Neural cell (in vitro differentiated cells): ENCODE data around the gene ZNF772. TPM values are rescaled to one million over a fixed set of nuclear protein-coding genes. Genes with fewer than 3 reads are reported as not detected.
A peak's percentile ranks its signal among the peaks of the same experiment; 100 is the strongest.
"Not testable (repeated sequence)": the region's sequence is repeated elsewhere in the genome, so short reads cannot be mapped to it uniquely, and the experiment has no call there.

Experiments used
- H2AFZ ChIP-seq: fragments of 200-600, 300-800 bp; sonication (generic), shearing (Covaris generic); 2 replicates; pipeline ENCODE4 v1.6.0; 2014; ENCODE audit warnings: low read depth, mild to moderate bottlenecking, antibody characterized with exemption, low read length, moderate library complexity
- H3F3A ChIP-seq: fragments of 200-600 bp; shearing (Covaris generic); 2 replicates; pipeline ENCODE4 v1.6.1; 2016; ENCODE audit warnings: mild to moderate bottlenecking, moderate library complexity, mixed read lengths, antibody characterized with exemption, low read length; ENCODE audit not compliant: insufficient read depth, poor library complexity, severe bottlenecking
- H3K27ac ChIP-seq: fragments of 200-600, 300-800 bp; sonication (generic), shearing (Covaris generic); 2 replicates; pipeline ENCODE4 v1.5.1; 2014; ENCODE audit warnings: mild to moderate bottlenecking, low read length, moderate library complexity
- H3K27me3 ChIP-seq: fragments of 300-800, 200-600 bp; sonication (generic), shearing (Covaris generic); 2 replicates; pipeline ENCODE4 v1.6.0; 2014; ENCODE audit warnings: mild to moderate bottlenecking, low read depth, low read length, moderate library complexity; ENCODE audit not compliant: insufficient read depth
- H3K36me3 ChIP-seq: fragments of 300-800, 200-600 bp; sonication (generic), shearing (Covaris generic); 2 replicates; pipeline ENCODE4 v1.5.1; 2014; ENCODE audit warnings: mild to moderate bottlenecking, antibody characterized with exemption, low read length, moderate library complexity; ENCODE audit not compliant: insufficient read depth
- H3K4me2 ChIP-seq: fragments of 300-800, 200-600 bp; sonication (generic), shearing (Covaris generic); 2 replicates; pipeline ENCODE4 v1.6.0; 2014; ENCODE audit warnings: mild to moderate bottlenecking, low read length
- H3K4me3 ChIP-seq: fragments of 300-800, 200-600 bp; sonication (generic), shearing (Covaris generic); 2 replicates; pipeline ENCODE4 v1.5.1; 2014; ENCODE audit warnings: mild to moderate bottlenecking, low read length, moderate library complexity
- H3K79me2 ChIP-seq: fragments of 200-600 bp; shearing (Covaris generic); replicated peaks from 2 replicates; pipeline ENCODE4 v1.6.0; 2014; ENCODE audit warnings: mild to moderate bottlenecking, low read length, moderate library complexity; ENCODE audit not compliant: insufficient read depth
- H3K9ac ChIP-seq: fragments of 300-800, 200-600 bp; sonication (generic), shearing (Covaris generic); 2 replicates; pipeline ENCODE4 v1.6.1; 2016; ENCODE audit warnings: mild to moderate bottlenecking, low read length, mixed read lengths
- H3K9me2 ChIP-seq: fragments of 200-600 bp; shearing (Covaris generic); 2 replicates; pipeline ENCODE4 v1.6.1; 2016; ENCODE audit warnings: mild to moderate bottlenecking, low read length, mixed read lengths; ENCODE audit not compliant: insufficient read depth
- H3K9me3 ChIP-seq: fragments of 200-600, 300-800 bp; sonication (generic), shearing (Covaris generic); 2 replicates; pipeline ENCODE4 v1.6.1; 2016; ENCODE audit warnings: mild to moderate bottlenecking, mixed run types, low read length, moderate library complexity, mixed read lengths
- H4K20me1 ChIP-seq: fragments of 200-600 bp; shearing (Covaris generic); 2 replicates; pipeline ENCODE4 v1.6.1; 2016; ENCODE audit warnings: mild to moderate bottlenecking, mixed run types; ENCODE audit not compliant: insufficient read depth
- MXI1 ChIP-seq: fragments of 450-650 bp; conservative IDR thresholded peaks from 2 replicates; pipeline ENCODE4 v1.6.1; 2014; ENCODE audit warnings: antibody characterized with exemption, mild to moderate bottlenecking; ENCODE audit not compliant: poor library complexity, severe bottlenecking
- POLR2AphosphoS5 ChIP-seq: IDR thresholded peaks from 2 replicates; pipeline ENCODE4 v1.6.1; 2012
- SMC3 ChIP-seq: fragments of 450-650 bp; conservative IDR thresholded peaks from 2 replicates; pipeline ENCODE4 v1.6.1; 2014; ENCODE audit warnings: antibody characterized with exemption, mild to moderate bottlenecking, moderate library complexity; ENCODE audit not compliant: poor library complexity
- TAF1 ChIP-seq: IDR thresholded peaks from 2 replicates; pipeline ENCODE4 v1.6.1; 2012; ENCODE audit warnings: low read depth
- polyA plus RNA-seq: library from polyadenylated mRNA; depleted of rRNA; stranded (reverse); fragments of >200 nt; gene quantifications from 2 replicates; pipeline ENCODE4 v1.2.3, GENCODE V29; 2014
- TF ChIP-seq, protein P1 (sequence below): fragments of 450-650 bp; IDR thresholded peaks from 2 replicates; pipeline ENCODE4 v1.5.1; 2014; ENCODE audit warnings: antibody characterized with exemption, mild to moderate bottlenecking, moderate library complexity; ENCODE audit not compliant: poor library complexity, severe bottlenecking
- TF ChIP-seq, protein P2 (sequence below): IDR thresholded peaks from 2 replicates; pipeline ENCODE4 v1.6.1; 2012; ENCODE audit warnings: borderline replicate concordance

The ZNF772 gene
- polyA plus RNA-seq, 1 donor from 2014 or later, result 24.0 TPM

GRCh38 chr19:57487477-57488298, 10.3 kb upstream of the ZNF772 start, which contains the start of gene ZNF419:
Gene ZNF419, plus strand, starts transcription at chr19:57487750. Its CDS starts 201 bp downstream, at chr19:57487951.
- H3F3A ChIP-seq, H3K36me3 ChIP-seq, H3K79me2 ChIP-seq, H4K20me1 ChIP-seq, H3K9me2 ChIP-seq, H3K9me3 ChIP-seq, H3K27me3 ChIP-seq: not testable (repeated sequence)
- TF ChIP-seq, protein P1, sequence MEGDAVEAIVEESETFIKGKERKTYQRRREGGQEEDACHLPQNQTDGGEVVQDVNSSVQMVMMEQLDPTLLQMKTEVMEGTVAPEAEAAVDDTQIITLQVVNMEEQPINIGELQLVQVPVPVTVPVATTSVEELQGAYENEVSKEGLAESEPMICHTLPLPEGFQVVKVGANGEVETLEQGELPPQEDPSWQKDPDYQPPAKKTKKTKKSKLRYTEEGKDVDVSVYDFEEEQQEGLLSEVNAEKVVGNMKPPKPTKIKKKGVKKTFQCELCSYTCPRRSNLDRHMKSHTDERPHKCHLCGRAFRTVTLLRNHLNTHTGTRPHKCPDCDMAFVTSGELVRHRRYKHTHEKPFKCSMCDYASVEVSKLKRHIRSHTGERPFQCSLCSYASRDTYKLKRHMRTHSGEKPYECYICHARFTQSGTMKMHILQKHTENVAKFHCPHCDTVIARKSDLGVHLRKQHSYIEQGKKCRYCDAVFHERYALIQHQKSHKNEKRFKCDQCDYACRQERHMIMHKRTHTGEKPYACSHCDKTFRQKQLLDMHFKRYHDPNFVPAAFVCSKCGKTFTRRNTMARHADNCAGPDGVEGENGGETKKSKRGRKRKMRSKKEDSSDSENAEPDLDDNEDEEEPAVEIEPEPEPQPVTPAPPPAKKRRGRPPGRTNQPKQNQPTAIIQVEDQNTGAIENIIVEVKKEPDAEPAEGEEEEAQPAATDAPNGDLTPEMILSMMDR, result peak; percentile 31
- TF ChIP-seq POLR2AphosphoS5 (peak; percentile 88), MXI1 (peak; percentile 76), SMC3 (peak; percentile 48), TAF1 (peak; percentile 83)
- TF ChIP-seq, protein P2, sequence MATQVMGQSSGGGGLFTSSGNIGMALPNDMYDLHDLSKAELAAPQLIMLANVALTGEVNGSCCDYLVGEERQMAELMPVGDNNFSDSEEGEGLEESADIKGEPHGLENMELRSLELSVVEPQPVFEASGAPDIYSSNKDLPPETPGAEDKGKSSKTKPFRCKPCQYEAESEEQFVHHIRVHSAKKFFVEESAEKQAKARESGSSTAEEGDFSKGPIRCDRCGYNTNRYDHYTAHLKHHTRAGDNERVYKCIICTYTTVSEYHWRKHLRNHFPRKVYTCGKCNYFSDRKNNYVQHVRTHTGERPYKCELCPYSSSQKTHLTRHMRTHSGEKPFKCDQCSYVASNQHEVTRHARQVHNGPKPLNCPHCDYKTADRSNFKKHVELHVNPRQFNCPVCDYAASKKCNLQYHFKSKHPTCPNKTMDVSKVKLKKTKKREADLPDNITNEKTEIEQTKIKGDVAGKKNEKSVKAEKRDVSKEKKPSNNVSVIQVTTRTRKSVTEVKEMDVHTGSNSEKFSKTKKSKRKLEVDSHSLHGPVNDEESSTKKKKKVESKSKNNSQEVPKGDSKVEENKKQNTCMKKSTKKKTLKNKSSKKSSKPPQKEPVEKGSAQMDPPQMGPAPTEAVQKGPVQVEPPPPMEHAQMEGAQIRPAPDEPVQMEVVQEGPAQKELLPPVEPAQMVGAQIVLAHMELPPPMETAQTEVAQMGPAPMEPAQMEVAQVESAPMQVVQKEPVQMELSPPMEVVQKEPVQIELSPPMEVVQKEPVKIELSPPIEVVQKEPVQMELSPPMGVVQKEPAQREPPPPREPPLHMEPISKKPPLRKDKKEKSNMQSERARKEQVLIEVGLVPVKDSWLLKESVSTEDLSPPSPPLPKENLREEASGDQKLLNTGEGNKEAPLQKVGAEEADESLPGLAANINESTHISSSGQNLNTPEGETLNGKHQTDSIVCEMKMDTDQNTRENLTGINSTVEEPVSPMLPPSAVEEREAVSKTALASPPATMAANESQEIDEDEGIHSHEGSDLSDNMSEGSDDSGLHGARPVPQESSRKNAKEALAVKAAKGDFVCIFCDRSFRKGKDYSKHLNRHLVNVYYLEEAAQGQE, result peak; percentile 53
- Histone ChIP-seq H3K9ac (peak within 1 kb of the TSS; percentile 82), H3K4me2 (peak within 1 kb of the TSS; percentile 45), H3K4me3 (peak within 1 kb of the TSS; percentile 77), H2AFZ (peak within 1 kb of the TSS; percentile 56), H3K27ac (peak within 1 kb of the TSS; percentile 68)

DNA sequence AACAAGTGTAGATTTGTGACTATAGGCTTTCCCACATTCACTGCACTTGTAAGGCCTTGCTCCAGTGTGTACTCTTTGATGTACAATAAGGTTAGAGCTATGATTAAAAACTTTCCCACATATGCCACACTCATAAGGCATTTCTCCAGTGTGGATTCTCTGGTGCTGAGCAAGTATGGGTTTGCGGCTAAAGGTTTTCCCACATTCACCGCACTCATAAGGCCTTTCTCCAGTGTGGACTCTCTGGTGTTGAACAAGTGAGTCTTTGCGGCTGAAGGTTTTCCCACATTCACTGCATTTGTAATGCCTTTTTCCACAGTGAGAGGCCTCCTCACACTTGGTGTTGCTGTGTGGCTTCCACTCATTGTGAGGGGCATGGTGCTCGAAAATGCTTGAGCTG, 3.7 kb downstream of the ZNF772 start:
- H3F3A ChIP-seq, result peaks cover 6% of the 10 kb centered on the region
- no peak overlapping the region for H3K27ac ChIP-seq
- H2AFZ ChIP-seq, result no peak overlapping the region
- TF ChIP-seq SMC3 (no peak), MXI1 (no peak)
- TF ChIP-seq, protein P1, result no peak
- H3K4me3 ChIP-seq, result no peak overlapping the region
- no peaks in the 10 kb centered on the region for H3K27me3 ChIP-seq
- no peaks in the 10 kb centered on the region for H4K20me1 ChIP-seq
- peaks cover 56% of the 10 kb centered on the region for H3K36me3 ChIP-seq
- peaks cover 53% of the 10 kb centered on the region for H3K9me3 ChIP-seq
- H3K9me2 ChIP-seq, result no peaks in the 10 kb centered on the region
- H3K79me2 ChIP-seq, result peaks cover 44% of the 10 kb centered on the region
- no peak overlapping the region for H3K9ac ChIP-seq
- H3K4me2 ChIP-seq, result no peak overlapping the region
